ENCODE results near the gene ACBD6.

GRCh38 chr1:180283098-180283497 lies 219.3 kb downstream of the ACBD6 start:
- no peak for TF ChIP-seq POLR2A (IDR thresholded peaks at IDR 0.05; ENCODE audit: low read length)
- TF ChIP-seq GATA1 (IDR thresholded peaks at IDR 0.05; ENCODE audit: low read depth, low read length): no peak

Data from erythroblast (primary cell).